Neuronal stem cell (in vitro differentiated cells): ENCODE results near the gene ANKS1A.

ENCODE experiments used
- DNase-seq: peaks from one replicate; pipeline ENCODE4 v3.0.0-alpha.2; 2013; ENCODE audit warnings: low spot score
- H2AFZ ChIP-seq: one replicate; pipeline ENCODE4 v1.6.1; 2013; ENCODE audit warnings: mild to moderate bottlenecking, low read length, inconsistent platforms
- H2AK5ac ChIP-seq: 2 replicates; pipeline ENCODE4 v1.6.1; 2013; ENCODE audit warnings: low read depth, mild to moderate bottlenecking, inconsistent platforms, low read length, moderate library complexity, mixed read lengths
- H2BK120ac ChIP-seq: 2 replicates; pipeline ENCODE4 v1.6.1; 2013; ENCODE audit warnings: low read depth, mild to moderate bottlenecking, inconsistent platforms, low read length, moderate library complexity, mixed read lengths
- H2BK12ac ChIP-seq: one replicate; pipeline ENCODE4 v1.6.1; 2013; ENCODE audit warnings: low read length, inconsistent platforms
- H2BK15ac ChIP-seq: 2 replicates; pipeline ENCODE4 v1.6.1; 2013; ENCODE audit warnings: mild to moderate bottlenecking, low read length, inconsistent platforms, mixed read lengths
- H2BK5ac ChIP-seq: one replicate; pipeline ENCODE4 v1.6.1; 2013; ENCODE audit warnings: inconsistent platforms, mild to moderate bottlenecking, low read length, moderate library complexity
- H3K14ac ChIP-seq: one replicate; pipeline ENCODE4 v1.6.1; 2013; ENCODE audit warnings: low read length, inconsistent platforms
- H3K18ac ChIP-seq: 2 replicates; pipeline ENCODE4 v1.6.1; 2013; ENCODE audit warnings: low read length, inconsistent platforms
- H3K23ac ChIP-seq: 2 replicates; pipeline ENCODE4 v1.6.1; 2013; ENCODE audit warnings: low read depth, mild to moderate bottlenecking, mixed read lengths, low read length, inconsistent platforms; ENCODE audit not compliant: poor library complexity
- H3K27ac ChIP-seq: replicated peaks from 3 replicates; pipeline ENCODE4 v1.5.1; 2013; ENCODE audit warnings: low read length, inconsistent platforms
- H3K27me3 ChIP-seq, 3 experiments: 2 replicates each; pipeline ENCODE4 v1.6.1; 2013; ENCODE audit warnings: low read length in 3 of 3, mild to moderate bottlenecking in 2 of 3, inconsistent platforms in 1 of 3, low read depth in 1 of 3, mixed read lengths in 1 of 3, moderate library complexity in 1 of 3; ENCODE audit not compliant: control insufficient read depth in 3 of 3, insufficient read depth in 3 of 3
- H3K36me3 ChIP-seq, 2 donors: replicated peaks in 1 of 2; 2 replicates each; pipeline ENCODE4 v1.6.1; 2013; ENCODE audit warnings: low read length in 2 of 2; ENCODE audit not compliant: control insufficient read depth in 2 of 2, insufficient read depth in 2 of 2
- H3K4ac ChIP-seq: 2 replicates; pipeline ENCODE4 v1.6.1; 2013; ENCODE audit warnings: inconsistent platforms, mild to moderate bottlenecking, low read length, moderate library complexity
- H3K4me1 ChIP-seq, 2 donors: 1 replicate in 1 of 2; 2 replicates in 1 of 2; pipeline ENCODE4 v1.6.1; 2013; ENCODE audit warnings: low read length in 2 of 2, low read depth in 1 of 2; ENCODE audit not compliant: control insufficient read depth in 2 of 2, insufficient read depth in 1 of 2
- H3K4me2 ChIP-seq: one replicate; pipeline ENCODE4 v1.6.1; 2013; ENCODE audit warnings: mild to moderate bottlenecking, low read length, inconsistent platforms; ENCODE audit not compliant: insufficient read depth, poor library complexity, severe bottlenecking
- H3K4me3 ChIP-seq, 2 donors: 2 replicates each; pipeline ENCODE4 v1.5.1; 2013; ENCODE audit warnings: low read length in 2 of 2, mild to moderate bottlenecking in 2 of 2, inconsistent platforms in 1 of 2, moderate library complexity in 1 of 2
- H3K79me1 ChIP-seq: one replicate; pipeline ENCODE4 v1.6.1; 2013; ENCODE audit warnings: low read depth, mild to moderate bottlenecking, inconsistent platforms, low read length, moderate library complexity
- H3K9ac ChIP-seq: one replicate; pipeline ENCODE4 v1.6.1; 2013; ENCODE audit warnings: mild to moderate bottlenecking, low read depth, low read length, inconsistent platforms; ENCODE audit not compliant: poor library complexity
- H3K9me3 ChIP-seq, 2 donors: replicated peaks in 1 of 2; 2 replicates each; pipeline versions ENCODE3 to v1.6.1; 2013; ENCODE audit warnings: low read length in 2 of 2, mild to moderate bottlenecking in 2 of 2, inconsistent platforms in 1 of 2, low read depth in 1 of 2, mixed read lengths in 1 of 2, moderate library complexity in 1 of 2; ENCODE audit not compliant: control insufficient read depth in 2 of 2, insufficient read depth in 1 of 2
- H4K8ac ChIP-seq: one replicate; pipeline ENCODE4 v1.6.1; 2013; ENCODE audit warnings: low read depth, mild to moderate bottlenecking, inconsistent platforms, low read length, moderate library complexity
- H4K91ac ChIP-seq: one replicate; pipeline ENCODE4 v1.6.1; 2013; ENCODE audit warnings: low read length, low read depth, mild to moderate bottlenecking, inconsistent platforms; ENCODE audit not compliant: poor library complexity
- WGBS, 2 donors: extraction: QIAGEN DNeasy Blood & Tissue Kit; methylation state at CpG; one replicate each; pipeline ENCODE4 v1.1.7; 2013; ENCODE audit warnings: missing lambda C conversion rate in 2 of 2, mixed read lengths in 1 of 2; ENCODE audit not compliant: insufficient read length in 2 of 2, insufficient replicate concordance in 1 of 2; ENCODE audit errors: extremely low coverage in 2 of 2; 5-methylcytosine and 5-hydroxymethylcytosine counted together

The ANKS1A gene

GRCh38 chr6:34945317-34945716 is 56.3 kb downstream of the ANKS1A start:
- H2BK120ac ChIP-seq: no peak overlapping the region

DNA sequence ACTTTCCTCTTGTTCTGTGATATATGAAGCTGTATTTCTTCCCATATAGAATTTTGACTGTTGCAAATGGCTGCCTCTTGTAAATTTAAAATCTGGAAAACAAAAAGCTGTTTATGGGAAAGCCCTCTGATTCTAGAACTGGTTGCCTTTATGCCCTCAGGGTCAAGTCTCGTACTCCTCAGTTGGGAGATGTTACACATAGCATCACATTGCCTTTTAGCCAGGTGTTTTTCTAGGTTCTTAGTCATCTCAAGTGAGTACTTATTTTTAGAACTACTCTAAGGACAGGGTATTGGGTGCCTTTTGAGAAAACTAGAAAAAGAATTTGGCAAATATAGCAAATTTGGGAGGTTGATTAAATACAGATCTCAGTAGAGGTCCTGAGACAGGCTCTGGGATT is 58.5 kb downstream of the ANKS1A start:
- Histone ChIP-seq H3K23ac (no peak overlapping the region), H3K4me2 (no peak overlapping the region), H2BK120ac (no peak overlapping the region), H2AK5ac (no peak overlapping the region), H3K79me1 (no peaks in the 10 kb centered on the region), H4K8ac (no peak overlapping the region), H3K36me3 (no peaks in the 10 kb centered on the region), H2BK15ac (no peak overlapping the region), H3K27me3 (no peaks in the 10 kb centered on the region), H3K14ac (no peak overlapping the region), H3K9me3 (peaks cover 0 to 6% of the 10 kb centered on the region in 2 donors), H2AFZ (no peak overlapping the region), H3K4me1 (peaks cover 0 to 7% of the 10 kb centered on the region in 2 donors), H2BK5ac (no peak overlapping the region), H3K27ac (no peak overlapping the region), H3K9ac (no peak overlapping the region), H3K4me3 (no peak overlapping the region), H3K18ac (no peak overlapping the region), H2BK12ac (no peak overlapping the region), H3K4ac (no peak overlapping the region), H4K91ac (no peak overlapping the region)
- no CpG with 5 or more reads among the region's 1 CpG for WGBS, 2 donors
- DNase-seq: no peak

More at GRCh38 chr6:34945317-34945716, 56.3 kb downstream of the ANKS1A start:
- Histone ChIP-seq H3K4me1 (peaks cover 0 to 4% of the 10 kb centered on the region in 2 donors), H3K9me3 (peaks cover 0 to 6% of the 10 kb centered on the region in 2 donors), H3K18ac (no peak overlapping the region), H3K27ac (no peak overlapping the region), H3K4me2 (no peak overlapping the region), H4K8ac (no peak overlapping the region), H3K36me3 (no peaks in the 10 kb centered on the region), H3K4me3 (no peak overlapping the region), H3K4ac (no peak overlapping the region), H3K23ac (no peak overlapping the region), H3K79me1 (no peaks in the 10 kb centered on the region), H2BK12ac (no peak overlapping the region), H2BK15ac (no peak overlapping the region), H4K91ac (no peak overlapping the region), H3K14ac (no peak overlapping the region), H2BK5ac (no peak overlapping the region), H2AK5ac (no peak overlapping the region), H2AFZ (no peak overlapping the region), H3K9ac (no peak overlapping the region), H3K27me3 (no peaks in the 10 kb centered on the region)
- no peak for DNase-seq
- WGBS, 2 donors: no CpG with 5 or more reads among the region's 1 CpG

DNA sequence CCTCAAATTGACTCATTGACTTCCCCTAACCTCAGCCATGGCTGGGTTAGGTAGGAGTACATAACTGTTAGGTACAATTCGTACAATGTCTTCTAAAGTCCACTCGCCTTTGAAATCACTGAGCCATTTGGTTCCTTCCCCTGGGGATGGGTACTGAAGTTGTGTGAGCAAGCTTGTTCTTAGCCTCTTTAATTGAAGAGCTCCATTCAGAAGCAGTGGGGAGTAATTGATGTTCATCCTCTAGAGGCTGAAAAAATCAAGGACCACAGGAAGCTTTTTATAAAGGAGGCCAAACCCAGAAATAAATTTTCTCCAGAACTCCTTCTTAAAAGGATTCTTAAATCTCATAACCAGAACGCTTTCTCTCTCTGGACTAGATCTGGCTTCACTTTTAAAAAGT is 60.6 kb downstream of the ANKS1A start:
- Histone ChIP-seq H3K18ac (no peak overlapping the region), H2AFZ (no peak overlapping the region), H3K79me1 (no peaks in the 10 kb centered on the region), H3K9ac (no peak overlapping the region), H2BK12ac (no peak overlapping the region), H3K23ac (no peak overlapping the region), H2BK5ac (no peak overlapping the region), H3K14ac (no peak overlapping the region), H4K91ac (no peak overlapping the region), H2BK15ac (no peak overlapping the region), H3K4me2 (no peak overlapping the region), H3K27me3 (no peaks in the 10 kb centered on the region), H3K27ac (no peak overlapping the region), H3K9me3 (no peaks in the 10 kb centered on the region), H4K8ac (no peak overlapping the region), H2BK120ac (no peak overlapping the region), H3K4me1 (peaks cover 2 to 7% of the 10 kb centered on the region in 2 donors), H2AK5ac (no peak overlapping the region), H3K4me3 (no peak overlapping the region), H3K4ac (no peak overlapping the region), H3K36me3 (no peaks in the 10 kb centered on the region)
- no peak for DNase-seq
- WGBS, 2 donors: no CpG with 5 or more reads among the region's 3 CpGs

DNA sequence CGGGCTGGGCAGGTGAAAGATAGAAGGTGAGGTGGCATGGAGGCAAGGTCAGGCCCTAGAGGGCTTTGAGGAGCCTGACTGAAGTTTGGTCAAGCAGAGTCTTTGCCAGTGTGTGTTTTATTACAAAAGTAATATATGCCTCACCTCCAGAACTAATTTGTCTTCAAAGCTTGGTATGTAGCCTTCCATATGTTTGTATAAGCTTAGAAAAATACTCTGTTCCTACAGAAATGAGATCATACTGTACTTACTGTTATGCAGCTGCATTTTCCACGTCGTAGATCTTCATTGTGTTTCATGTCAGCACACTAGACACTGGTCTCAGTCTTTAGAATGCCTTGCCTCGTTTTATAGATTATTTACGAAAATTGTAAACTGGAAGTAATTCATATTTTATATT is 61.8 kb downstream of the ANKS1A start:
- H3K23ac ChIP-seq: no peak overlapping the region
- no peak overlapping the region for H2BK5ac ChIP-seq
- no peak for DNase-seq

More for the DNA sequence above, 61.8 kb downstream of the ANKS1A start:
- no peaks in the 10 kb centered on the region for H3K9me3 ChIP-seq
- no peak overlapping the region for H3K14ac ChIP-seq
- H3K79me1 ChIP-seq: no peaks in the 10 kb centered on the region
- H2BK15ac ChIP-seq: no peak overlapping the region
- H3K4me1 ChIP-seq: peaks cover 8 to 9% of the 10 kb centered on the region in 2 donors
- H4K8ac ChIP-seq: no peak overlapping the region
- no peak overlapping the region for H2AFZ ChIP-seq
- H2AK5ac ChIP-seq: peak overlapping the region; percentile 14
- WGBS, 2 donors: no CpG with 5 or more reads among the region's 5 CpGs
- no peak overlapping the region for H3K9ac ChIP-seq
- no peak overlapping the region for H3K18ac ChIP-seq
- H3K27ac ChIP-seq: no peak overlapping the region
- H3K27me3 ChIP-seq: no peaks in the 10 kb centered on the region
- H4K91ac ChIP-seq: no peak overlapping the region
- no peak overlapping the region for H2BK120ac ChIP-seq
- no peak overlapping the region for H2BK12ac ChIP-seq
- H3K36me3 ChIP-seq: no peaks in the 10 kb centered on the region
- no peak overlapping the region for H3K4ac ChIP-seq
- H3K4me2 ChIP-seq: no peak overlapping the region
- no peak overlapping the region for H3K4me3 ChIP-seq
